Vagina (tissue), 2 donors: ENCODE measurements around the gene ZFYVE9.

Experiments
- CTCF ChIP-seq, 3 experiments: fragments of 450-650 bp in 2 of 3; fragments of 200-600 bp in 1 of 3; sonication (generic) in 1 of 3; IDR thresholded peaks; one replicate each; pipeline ENCODE4 v1.5.1; 2017 to 2019; ENCODE audit warnings: antibody characterized with exemption in 3 of 3, mild to moderate bottlenecking in 2 of 3, moderate library complexity in 2 of 3
- POLR2A ChIP-seq, 2 donors: fragments of 450-650 bp; IDR thresholded peaks; one replicate each; pipeline ENCODE4 v1.6.1; 2017; ENCODE audit warnings: antibody characterized with exemption in 2 of 2, mild to moderate bottlenecking in 2 of 2, moderate library complexity in 2 of 2

- TF ChIP-seq POLR2A (IDR thresholded peaks at IDR 0.05) (no peak), CTCF (IDR thresholded peaks at IDR 0.05) (no peak)
Measured at GRCh38 chr1:52152572-52152971, 10.7 kb downstream of the ZFYVE9 start.
